ENCODE results near the gene HS6ST2. TPM values are rescaled to one million over a fixed set of nuclear protein-coding genes. Genes with fewer than 3 reads are reported as not detected.

HS6ST2 gene
- polyA plus RNA-seq, 1 of the 3 experiments (the other 2 are of a cell fraction), result 0.05 TPM

GRCh38 chrX:132961511-132961910 lies 3.1 kb upstream of the HS6ST2 start:
- no peak overlapping the region for H3K4me2 ChIP-seq
- H3K27me3 ChIP-seq (ENCODE audit: insufficient read depth), result peaks cover 23% of the 10 kb centered on the region
- WGBS (ENCODE audit: low lambda C conversion rate), result 40% methylated on average over 1 of the region's 1 CpG
- peaks cover 0 to 12% of the 10 kb centered on the region in 2 experiments; a peak in 1 of 4 replicates for H3K4me1 ChIP-seq (ENCODE audit: control insufficient read depth in 1 of 2, insufficient read depth in 2 of 2, low read depth in 1 of 2, low read length in 1 of 2)
- no peak overlapping the region for H3K4me3 ChIP-seq (ENCODE audit: low read depth in 2 of 2, low read length in 1 of 2)
- no peak for DNase-seq
- no peak overlapping the region for H3K9ac ChIP-seq
- H3K27ac ChIP-seq (ENCODE audit: low read depth in 2 of 2, low read length in 1 of 2), result no peak overlapping the region
- H3K79me2 ChIP-seq (ENCODE audit: insufficient read depth), result no peaks in the 10 kb centered on the region
- TF ChIP-seq REST (IDR thresholded peaks at IDR 0.05; ENCODE audit: low read depth, low read length), result no peak
- TF ChIP-seq JUND (IDR thresholded peaks at IDR 0.05), result no peak
- TF ChIP-seq FOSL2 (IDR thresholded peaks at IDR 0.05; ENCODE audit: borderline replicate concordance, low read depth), result no peak
- no peak for TF ChIP-seq YY1 (IDR thresholded peaks at IDR 0.05; ENCODE audit: low read depth)
- no peak for TF ChIP-seq RXRA (IDR thresholded peaks at IDR 0.05; ENCODE audit: borderline replicate concordance, low read depth)
- no peak for TF ChIP-seq MEF2A (IDR thresholded peaks at IDR 0.05; ENCODE audit: borderline replicate concordance, low read depth)
- no peak for TF ChIP-seq RCOR1 (IDR thresholded peaks at IDR 0.05; ENCODE audit: low read length)
- TF ChIP-seq RFX5 (IDR thresholded peaks at IDR 0.05; ENCODE audit: low read length), result no peak
- no peak for TF ChIP-seq ELF1 (IDR thresholded peaks at IDR 0.05)
- no peak for TF ChIP-seq ZBTB33 (IDR thresholded peaks at IDR 0.05; ENCODE audit: borderline replicate concordance, low read depth)
- no peak for TF ChIP-seq GATA2 (CRISPR knock-in tag; IDR thresholded peaks at IDR 0.05)
- TF ChIP-seq FOXM1 (IDR thresholded peaks at IDR 0.05; ENCODE audit: low read depth), result no peak
- no peak for TF ChIP-seq MXI1 (IDR thresholded peaks at IDR 0.05; ENCODE audit: low read depth, low read length)
- no peak for TF ChIP-seq FOXJ3 (CRISPR knock-in tag; IDR thresholded peaks at IDR 0.05)
- no peak for TF ChIP-seq USF1 (IDR thresholded peaks at IDR 0.05; ENCODE audit: borderline replicate concordance, low read depth)
- TF ChIP-seq EZH2phosphoT487 (IDR thresholded peaks at IDR 0.05; ENCODE audit: borderline replicate concordance, low read depth), result no peak
- TF ChIP-seq SIN3A (IDR thresholded peaks at IDR 0.05; ENCODE audit: borderline replicate concordance, low read depth, low read length), result no peak
- TF ChIP-seq PBX3 (IDR thresholded peaks at IDR 0.05), result no peak
- TF ChIP-seq GABPA (IDR thresholded peaks at IDR 0.05; ENCODE audit: low read depth), result no peak
- no peak for TF ChIP-seq IRF3 (IDR thresholded peaks at IDR 0.05; ENCODE audit: low read depth, low read length)
- no peaks in the 10 kb centered on the region for H3K9me3 ChIP-seq
- POLR2A ChIA-PET, result no interaction called here
- CTCF ChIA-PET, result no interaction called here
- no peaks in the 10 kb centered on the region for H3K9me2 ChIP-seq
- no peaks in the 10 kb centered on the region for H3K36me3 ChIP-seq (replicated peaks in 1 of 2; ENCODE audit: control insufficient read depth in 1 of 2, insufficient read depth in 2 of 2, low read length in 1 of 2)
- H4K20me1 ChIP-seq (ENCODE audit: insufficient read depth), result no peaks in the 10 kb centered on the region
- no peak overlapping the region for H2AFZ ChIP-seq (ENCODE audit: low read depth)
- no peaks in the 10 kb centered on the region for H3F3A ChIP-seq (replicated peaks; ENCODE audit: insufficient read depth)

Measured in SK-N-SH (cell line).